ENCODE measurements around the gene TMEM150B. TPM values are rescaled to one million over a fixed set of nuclear protein-coding genes. Genes with fewer than 3 reads are reported as not detected.

The TMEM150B gene
- total and polyA plus RNA-seq, 2 of the 13 experiments (the other 11 are each of a cell fraction or from before 2014, with no cell fraction given), result 1.3 to 1.8 TPM

DNA sequence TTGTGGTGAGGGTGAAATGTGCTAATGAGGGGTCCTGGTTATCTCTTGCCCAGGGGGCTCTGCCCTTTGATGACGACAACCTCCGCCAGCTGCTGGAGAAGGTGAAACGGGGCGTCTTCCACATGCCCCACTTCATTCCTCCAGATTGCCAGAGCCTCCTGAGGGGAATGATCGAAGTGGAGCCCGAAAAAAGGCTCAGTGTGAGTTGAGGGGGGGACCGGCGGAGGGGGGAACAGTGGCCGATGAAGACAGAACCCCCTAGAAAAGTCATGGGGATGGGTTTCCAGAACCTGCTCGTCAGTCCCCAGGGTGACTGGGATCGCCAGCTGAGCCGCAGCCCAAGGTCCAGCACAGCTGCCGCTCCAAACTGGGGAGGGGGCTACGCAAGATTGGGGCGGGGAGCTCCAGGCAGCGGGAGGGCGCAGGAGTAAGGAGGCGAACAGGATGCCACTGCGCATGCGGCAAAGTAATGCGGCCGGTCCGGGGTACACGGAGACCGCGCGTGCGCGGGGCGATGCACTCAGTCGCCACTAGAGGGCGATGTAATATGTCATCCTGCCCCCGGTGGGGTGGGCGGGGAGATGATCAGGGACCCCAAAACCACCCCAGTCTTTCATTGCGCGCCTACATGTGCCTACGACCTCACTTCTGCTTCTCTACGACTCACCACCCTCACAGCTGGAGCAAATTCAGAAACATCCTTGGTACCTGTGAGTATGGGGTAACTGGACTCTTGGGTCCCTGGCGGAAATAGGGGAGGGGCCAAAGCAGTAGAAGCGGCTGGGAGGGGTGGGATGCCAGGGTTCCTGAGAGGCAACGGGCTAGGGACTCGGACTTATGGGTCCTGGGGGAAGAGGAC, 23.5 kb downstream of the TMEM150B start (continued):
- TF ChIP-seq, protein P1, sequence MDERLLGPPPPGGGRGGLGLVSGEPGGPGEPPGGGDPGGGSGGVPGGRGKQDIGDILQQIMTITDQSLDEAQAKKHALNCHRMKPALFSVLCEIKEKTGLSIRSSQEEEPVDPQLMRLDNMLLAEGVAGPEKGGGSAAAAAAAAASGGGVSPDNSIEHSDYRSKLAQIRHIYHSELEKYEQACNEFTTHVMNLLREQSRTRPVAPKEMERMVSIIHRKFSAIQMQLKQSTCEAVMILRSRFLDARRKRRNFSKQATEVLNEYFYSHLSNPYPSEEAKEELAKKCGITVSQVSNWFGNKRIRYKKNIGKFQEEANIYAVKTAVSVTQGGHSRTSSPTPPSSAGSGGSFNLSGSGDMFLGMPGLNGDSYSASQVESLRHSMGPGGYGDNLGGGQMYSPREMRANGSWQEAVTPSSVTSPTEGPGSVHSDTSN (CRISPR knock-in tag; IDR thresholded peaks at IDR 0.05), result no peak
- no peak for TF ChIP-seq SRSF4 (IDR thresholded peaks at IDR 0.05; ENCODE audit: low read depth, low read length, poor library complexity, severe bottlenecking)
- no peak for TF ChIP-seq ASH2L (IDR thresholded peaks at IDR 0.05; ENCODE audit: insufficient read length, low read depth, low read length)
- TF ChIP-seq FOSL2 (CRISPR knock-in tag; IDR thresholded peaks at IDR 0.05), result peak; percentile 14; the same call in 1 of the 2 replicates
- TF ChIP-seq, protein P2, sequence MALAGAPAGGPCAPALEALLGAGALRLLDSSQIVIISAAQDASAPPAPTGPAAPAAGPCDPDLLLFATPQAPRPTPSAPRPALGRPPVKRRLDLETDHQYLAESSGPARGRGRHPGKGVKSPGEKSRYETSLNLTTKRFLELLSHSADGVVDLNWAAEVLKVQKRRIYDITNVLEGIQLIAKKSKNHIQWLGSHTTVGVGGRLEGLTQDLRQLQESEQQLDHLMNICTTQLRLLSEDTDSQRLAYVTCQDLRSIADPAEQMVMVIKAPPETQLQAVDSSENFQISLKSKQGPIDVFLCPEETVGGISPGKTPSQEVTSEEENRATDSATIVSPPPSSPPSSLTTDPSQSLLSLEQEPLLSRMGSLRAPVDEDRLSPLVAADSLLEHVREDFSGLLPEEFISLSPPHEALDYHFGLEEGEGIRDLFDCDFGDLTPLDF (CRISPR knock-in tag; IDR thresholded peaks at IDR 0.05), result no peak
- TF ChIP-seq, protein P3, sequence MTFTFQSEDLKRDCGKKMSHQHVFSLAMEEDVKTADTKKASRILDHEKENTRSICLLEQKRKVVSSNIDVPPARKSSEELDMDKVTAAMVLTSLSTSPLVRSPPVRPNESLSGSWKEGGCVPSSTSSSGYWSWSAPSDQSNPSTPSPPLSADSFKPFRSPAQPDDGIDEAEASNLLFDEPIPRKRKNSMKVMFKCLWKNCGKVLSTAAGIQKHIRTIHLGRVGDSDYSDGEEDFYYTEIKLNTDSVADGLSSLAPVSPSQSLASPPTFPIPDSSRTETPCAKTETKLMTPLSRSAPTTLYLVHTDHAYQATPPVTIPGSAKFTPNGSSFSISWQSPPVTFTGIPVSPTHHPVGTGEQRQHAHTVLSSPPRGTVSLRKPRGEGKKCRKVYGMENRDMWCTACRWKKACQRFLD (CRISPR knock-in tag; IDR thresholded peaks at IDR 0.05; ENCODE audit: borderline replicate concordance), result no peak
- TF ChIP-seq SYNCRIP (IDR thresholded peaks at IDR 0.05; ENCODE audit: insufficient read depth, low read depth, low read length), result no peak
- TF ChIP-seq, protein P4, sequence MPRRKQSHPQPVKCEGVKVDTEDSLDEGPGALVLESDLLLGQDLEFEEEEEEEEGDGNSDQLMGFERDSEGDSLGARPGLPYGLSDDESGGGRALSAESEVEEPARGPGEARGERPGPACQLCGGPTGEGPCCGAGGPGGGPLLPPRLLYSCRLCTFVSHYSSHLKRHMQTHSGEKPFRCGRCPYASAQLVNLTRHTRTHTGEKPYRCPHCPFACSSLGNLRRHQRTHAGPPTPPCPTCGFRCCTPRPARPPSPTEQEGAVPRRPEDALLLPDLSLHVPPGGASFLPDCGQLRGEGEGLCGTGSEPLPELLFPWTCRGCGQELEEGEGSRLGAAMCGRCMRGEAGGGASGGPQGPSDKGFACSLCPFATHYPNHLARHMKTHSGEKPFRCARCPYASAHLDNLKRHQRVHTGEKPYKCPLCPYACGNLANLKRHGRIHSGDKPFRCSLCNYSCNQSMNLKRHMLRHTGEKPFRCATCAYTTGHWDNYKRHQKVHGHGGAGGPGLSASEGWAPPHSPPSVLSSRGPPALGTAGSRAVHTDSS (CRISPR knock-in tag; conservative IDR thresholded peaks at IDR 0.05), result no peak
- TF ChIP-seq MYNN (CRISPR knock-in tag; IDR thresholded peaks at IDR 0.05; ENCODE audit: low read depth), result no peak
- no peak for TF ChIP-seq HES4 (CRISPR knock-in tag; IDR thresholded peaks at IDR 0.05; ENCODE audit: borderline replicate concordance)
- TF ChIP-seq, protein P5, sequence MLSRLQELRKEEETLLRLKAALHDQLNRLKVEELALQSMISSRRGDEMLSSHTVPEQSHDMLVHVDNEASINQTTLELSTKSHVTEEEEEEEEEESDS (CRISPR knock-in tag; IDR thresholded peaks at IDR 0.05; ENCODE audit: borderline replicate concordance), result no peak
- no peak for TF ChIP-seq NAIF1 (CRISPR knock-in tag; IDR thresholded peaks at IDR 0.05; ENCODE audit: borderline replicate concordance)
- 0 out of 2 replicates have a peak, but pooled peaks have one; percentile 36 for TF ChIP-seq MED1 (CRISPR knock-in tag; IDR thresholded peaks at IDR 0.05)
- TF ChIP-seq ELF4 (CRISPR knock-in tag; IDR thresholded peaks at IDR 0.05; ENCODE audit: borderline replicate concordance), result no peak
- no peak for TF ChIP-seq KLF15 (CRISPR knock-in tag; IDR thresholded peaks at IDR 0.05; ENCODE audit: borderline replicate concordance)
- TF ChIP-seq RARA (CRISPR knock-in tag; IDR thresholded peaks at IDR 0.05), result no peak
- TF ChIP-seq, protein P6, sequence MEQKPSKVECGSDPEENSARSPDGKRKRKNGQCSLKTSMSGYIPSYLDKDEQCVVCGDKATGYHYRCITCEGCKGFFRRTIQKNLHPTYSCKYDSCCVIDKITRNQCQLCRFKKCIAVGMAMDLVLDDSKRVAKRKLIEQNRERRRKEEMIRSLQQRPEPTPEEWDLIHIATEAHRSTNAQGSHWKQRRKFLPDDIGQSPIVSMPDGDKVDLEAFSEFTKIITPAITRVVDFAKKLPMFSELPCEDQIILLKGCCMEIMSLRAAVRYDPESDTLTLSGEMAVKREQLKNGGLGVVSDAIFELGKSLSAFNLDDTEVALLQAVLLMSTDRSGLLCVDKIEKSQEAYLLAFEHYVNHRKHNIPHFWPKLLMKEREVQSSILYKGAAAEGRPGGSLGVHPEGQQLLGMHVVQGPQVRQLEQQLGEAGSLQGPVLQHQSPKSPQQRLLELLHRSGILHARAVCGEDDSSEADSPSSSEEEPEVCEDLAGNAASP (CRISPR knock-in tag; IDR thresholded peaks at IDR 0.05; ENCODE audit: borderline replicate concordance), result peak; percentile 32; the same call in 1 of the 2 replicates
- no peak for TF ChIP-seq PHB2 (IDR thresholded peaks at IDR 0.05; ENCODE audit: partially characterized antibody)
- no peak for TF ChIP-seq ESRRA (CRISPR knock-in tag; IDR thresholded peaks at IDR 0.05; ENCODE audit: low read depth)
- TF ChIP-seq, protein P7, sequence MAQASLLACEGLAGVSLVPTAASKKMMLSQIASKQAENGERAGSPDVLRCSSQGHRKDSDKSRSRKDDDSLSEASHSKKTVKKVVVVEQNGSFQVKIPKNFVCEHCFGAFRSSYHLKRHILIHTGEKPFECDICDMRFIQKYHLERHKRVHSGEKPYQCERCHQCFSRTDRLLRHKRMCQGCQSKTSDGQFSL (CRISPR knock-in tag; IDR thresholded peaks at IDR 0.05), result peak; percentile 70; the same call in 1 of the 2 replicates

Data from HepG2 (cell line).